Fibroblast of villous mesenchyme (primary cell): Measurements from ENCODE around the gene BEST2. TPM values are rescaled to one million over a fixed set of nuclear protein-coding genes. Genes with fewer than 3 reads are reported as not detected.
"Not testable (repeated sequence)": the region's sequence is repeated elsewhere in the genome, so short reads cannot be mapped to it uniquely, and the experiment has no call there.

Source experiments
- DNase-seq: peaks from one replicate; pipeline ENCODE4 v3.0.0-alpha.2; 2010; ENCODE audit warnings: low read depth
- H3K4me3 ChIP-seq: 2 replicates; pipeline ENCODE4 v1.5.1; 2011; ENCODE audit warnings: low read depth, mild to moderate bottlenecking, low read length
- CTCF ChIP-seq: IDR thresholded peaks from 2 replicates; pipeline ENCODE4 v1.5.1; 2012; ENCODE audit warnings: low read depth, mild to moderate bottlenecking, low read length; ENCODE audit not compliant: insufficient read depth
- total RNA-seq: library from RNA; depleted of rRNA; stranded (reverse); fragments of >200 nt; gene quantifications from 2 replicates; pipeline ENCODE4 v1.2.3, GENCODE V29; 2012

Gene BEST2
- total RNA-seq, 1 donor: not detected

DNA sequence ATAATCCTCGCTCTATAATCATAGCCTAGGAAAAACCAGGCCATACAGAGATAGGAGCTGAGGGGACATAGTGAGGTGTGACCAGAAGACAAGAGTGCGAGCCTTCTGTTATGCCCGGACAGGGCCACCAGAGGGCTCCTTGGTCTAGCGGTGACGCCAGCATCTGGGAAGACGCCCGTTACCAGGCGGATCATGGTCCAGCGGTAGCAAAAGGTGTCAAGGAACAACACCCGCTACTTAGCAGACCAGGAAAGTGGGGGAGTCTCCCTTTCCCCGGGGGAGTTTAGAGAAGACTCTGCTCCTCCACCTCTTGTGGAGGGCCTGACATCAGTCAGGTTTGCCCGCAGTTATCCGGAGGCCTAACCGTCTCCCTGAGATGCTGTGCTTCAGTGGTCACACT is 39.5 kb upstream of the BEST2 start:
- peak; percentile 14 for TF ChIP-seq CTCF
- DNase-seq, H3K4me3 ChIP-seq: not testable (repeated sequence)

DNA sequence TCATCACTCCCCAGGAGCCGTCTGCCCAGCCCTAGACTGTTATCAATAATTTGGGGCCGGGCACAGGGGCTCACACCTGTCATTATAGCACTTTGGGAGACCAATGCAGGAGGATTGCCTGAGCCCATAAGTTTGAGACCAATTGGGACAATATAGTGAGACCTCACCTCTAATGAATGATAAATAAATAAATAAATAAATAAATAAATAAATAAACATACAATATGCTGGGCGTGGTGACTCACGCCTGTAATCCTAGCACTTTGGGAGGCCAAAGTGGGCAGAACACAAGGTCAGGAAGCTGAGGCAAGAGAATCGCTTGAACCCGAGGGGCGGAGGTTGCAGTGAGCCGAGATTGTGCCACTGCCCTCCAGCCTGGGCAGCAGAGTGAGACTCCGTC is 38.3 kb upstream of the BEST2 start:
- not testable (repeated sequence) for H3K4me3 ChIP-seq, DNase-seq

- DNase-seq: no peak
- TF ChIP-seq CTCF: no peak
- no peak overlapping the region for H3K4me3 ChIP-seq
These were observed 36.5 kb upstream of the BEST2 start for GRCh38 chr19:12715102-12715501.

DNA sequence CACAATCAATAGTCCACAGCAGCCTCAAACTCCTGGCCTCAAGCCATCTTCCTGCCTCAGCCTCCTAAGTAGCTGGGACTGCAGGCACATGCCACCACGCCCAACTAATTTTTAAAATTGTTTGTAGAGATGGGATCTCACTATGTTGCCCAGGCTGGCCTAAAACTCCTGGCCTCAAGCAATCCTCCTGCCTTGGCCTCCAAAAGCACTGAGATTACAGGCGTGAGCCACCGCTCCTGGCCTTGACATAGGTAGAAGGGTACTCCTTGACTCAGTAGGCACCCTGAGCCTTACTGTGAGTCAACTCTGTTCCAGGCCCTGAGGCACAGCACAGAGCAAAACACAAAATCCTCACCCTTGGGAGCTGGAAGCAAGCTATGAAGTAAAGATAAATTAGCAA is 35.7 kb upstream of the BEST2 start:
- no peak overlapping the region for H3K4me3 ChIP-seq
- DNase-seq: no peak
- no peak for TF ChIP-seq CTCF

- no peak for TF ChIP-seq CTCF
- DNase-seq: no peak
- H3K4me3 ChIP-seq: peak overlapping the region; percentile 76
These were observed 31.3 kb upstream of the BEST2 start for GRCh38 chr19:12720296-12720695.

- H3K4me3 ChIP-seq: peak overlapping the region; percentile 76
- no peak for TF ChIP-seq CTCF
- peak; percentile 28 for DNase-seq
These were observed 30.5 kb upstream of the BEST2 start for GRCh38 chr19:12720851-12721655.

- no peak for TF ChIP-seq CTCF
- DNase-seq: peak; percentile 84
- H3K4me3 ChIP-seq: peak overlapping the region; percentile 76
These were observed 29.7 kb upstream of the BEST2 start for GRCh38 chr19:12721656-12722565.
